Embryonic facial prominence (tissue), 1 donor: Measurements from ENCODE around the gene CDH12.
"Not testable (repeated sequence)": the region's sequence is repeated elsewhere in the genome, so short reads cannot be mapped to it uniquely, and the experiment has no call there.

Experiments
- DNase-seq: peaks from one replicate; pipeline ENCODE4 v3.0.0-alpha.2; 2016; ENCODE audit errors: extremely low spot score

Gene CDH12

DNA sequence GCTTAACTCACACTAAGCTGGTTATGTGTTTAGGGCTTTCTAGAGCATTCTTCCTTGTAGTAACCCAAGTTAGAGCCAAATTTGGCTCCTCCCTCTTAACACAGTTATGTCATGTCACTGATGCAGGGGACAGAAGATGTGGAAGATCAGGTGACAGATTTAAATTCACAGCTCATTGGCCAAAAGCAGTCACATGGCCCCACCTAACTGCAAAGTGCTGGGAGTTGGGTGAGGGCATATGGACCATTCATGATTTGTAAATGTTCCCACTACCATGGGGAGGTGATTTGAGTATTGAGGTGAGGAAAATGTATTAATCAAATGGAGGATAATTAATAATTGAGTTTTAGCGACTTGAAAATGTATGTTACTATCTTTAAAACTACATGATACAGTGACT, 829.4 kb downstream of the CDH12 start:
- DNase-seq = no peak

DNA sequence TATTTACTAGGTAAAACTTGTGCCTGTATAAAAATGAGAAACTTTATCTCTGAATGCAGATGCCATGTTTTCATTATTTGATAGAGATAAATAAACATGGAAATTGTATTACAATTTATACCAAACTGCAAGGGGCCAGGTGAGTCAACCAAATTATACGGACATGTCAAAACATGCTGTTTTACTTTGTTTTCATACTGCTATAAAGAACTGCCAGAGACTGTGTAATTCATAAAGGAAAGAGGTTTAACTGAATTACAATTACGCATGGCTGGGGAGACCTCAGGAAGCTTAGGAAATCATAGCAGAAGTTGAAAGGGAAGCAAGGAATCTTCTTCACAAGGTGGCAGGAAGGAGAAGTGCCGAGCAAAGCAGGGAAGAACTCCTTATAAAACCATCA, 840.3 kb downstream of the CDH12 start:
- not testable (repeated sequence) for DNase-seq

DNA sequence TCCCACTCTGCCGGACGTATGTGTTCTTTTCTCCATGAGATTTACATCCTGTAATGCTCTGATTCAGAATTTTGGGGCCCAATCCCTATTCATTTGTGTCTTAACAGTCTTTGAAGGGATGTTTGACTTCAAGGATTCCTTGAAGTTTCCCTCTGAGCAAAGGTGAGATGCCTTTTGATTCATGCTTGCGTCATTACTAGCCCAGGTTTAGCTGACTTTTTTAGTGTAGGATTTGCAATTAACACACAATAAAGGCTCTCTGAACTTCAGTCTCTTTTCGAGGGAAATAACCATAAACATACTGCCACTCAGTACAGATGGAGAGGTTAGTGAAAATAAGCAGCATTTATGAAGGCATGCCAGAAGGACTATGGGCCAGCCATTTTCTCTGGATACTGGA, 842.3 kb downstream of the CDH12 start:
- not testable (repeated sequence) for DNase-seq

DNA sequence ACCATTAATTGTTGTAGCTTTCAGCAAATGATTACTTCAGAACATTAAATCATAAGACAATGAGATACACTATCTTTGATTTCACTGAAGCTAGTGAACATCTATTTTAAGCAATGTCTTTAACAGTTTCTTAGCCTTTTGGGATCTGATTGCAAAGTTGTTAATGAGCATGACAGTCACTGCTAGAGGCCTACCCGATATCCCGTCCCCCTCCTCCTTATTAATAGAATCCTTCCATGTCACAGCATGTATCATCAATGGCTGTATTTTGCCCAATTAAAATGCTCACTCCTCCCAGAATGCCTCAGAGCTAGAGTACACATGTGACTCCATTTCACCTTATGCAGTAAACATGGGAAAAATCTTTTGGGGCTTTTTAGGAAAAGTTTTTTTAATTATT, 852.0 kb downstream of the CDH12 start:
- DNase-seq = not testable (repeated sequence)

DNA sequence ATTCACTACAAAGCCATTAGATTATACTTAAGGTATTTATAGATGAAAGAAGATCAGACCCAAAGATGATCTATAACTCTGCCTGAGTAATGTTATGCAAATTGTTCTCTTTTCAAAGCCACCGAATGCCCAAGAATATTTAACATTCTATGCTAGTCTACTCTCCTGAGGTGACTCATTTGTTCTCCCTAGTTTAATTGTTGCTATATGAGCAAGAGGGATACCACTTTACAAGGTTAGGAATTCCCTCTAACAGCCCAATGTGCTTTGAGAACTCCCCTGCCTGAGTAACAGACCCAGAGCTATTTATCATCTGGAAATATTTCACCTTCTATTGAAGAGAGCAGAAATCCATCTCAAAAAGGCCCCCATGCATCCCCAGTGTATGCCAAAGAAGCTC, 867.3 kb downstream of the CDH12 start:
- not testable (repeated sequence) for DNase-seq

DNA sequence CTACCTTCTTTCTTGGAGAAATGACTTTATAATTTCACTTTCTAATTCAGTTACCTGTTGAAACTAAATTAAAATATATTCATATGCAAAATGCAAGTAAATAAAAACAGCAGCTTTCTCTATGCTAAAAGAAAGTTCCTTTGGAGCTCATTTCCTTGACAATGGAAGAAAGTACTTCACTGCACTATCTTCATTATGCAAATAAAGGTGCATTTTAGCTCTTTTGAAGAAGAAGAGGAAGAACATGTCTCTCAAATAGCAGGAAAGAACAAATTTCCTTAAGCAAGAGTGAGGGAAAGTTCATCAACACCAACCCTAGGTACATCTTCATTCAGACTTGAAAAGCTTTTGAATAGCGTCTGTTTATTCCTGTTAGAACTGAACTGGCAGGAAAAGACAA, 901.6 kb downstream of the CDH12 start:
- DNase-seq = not testable (repeated sequence)

DNA sequence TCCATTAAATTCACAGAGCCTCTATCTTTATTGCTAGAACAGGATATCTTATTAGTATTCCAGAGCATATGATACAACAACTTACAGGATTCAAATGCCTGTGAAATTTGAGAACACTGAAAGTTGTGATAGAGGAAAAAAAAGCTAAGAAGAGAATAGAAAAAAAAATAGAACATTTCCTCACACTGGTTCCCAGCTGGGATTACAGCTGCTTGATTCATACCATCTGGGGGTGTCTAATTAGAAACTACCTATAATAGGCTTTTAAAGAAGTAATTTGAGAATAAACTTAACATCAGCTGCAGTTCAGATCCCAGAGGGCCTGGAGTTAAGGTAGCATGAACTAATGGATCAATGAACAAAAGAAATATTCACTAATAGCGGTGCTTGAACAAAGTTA, 922.0 kb downstream of the CDH12 start:
- DNase-seq = no peak

DNA sequence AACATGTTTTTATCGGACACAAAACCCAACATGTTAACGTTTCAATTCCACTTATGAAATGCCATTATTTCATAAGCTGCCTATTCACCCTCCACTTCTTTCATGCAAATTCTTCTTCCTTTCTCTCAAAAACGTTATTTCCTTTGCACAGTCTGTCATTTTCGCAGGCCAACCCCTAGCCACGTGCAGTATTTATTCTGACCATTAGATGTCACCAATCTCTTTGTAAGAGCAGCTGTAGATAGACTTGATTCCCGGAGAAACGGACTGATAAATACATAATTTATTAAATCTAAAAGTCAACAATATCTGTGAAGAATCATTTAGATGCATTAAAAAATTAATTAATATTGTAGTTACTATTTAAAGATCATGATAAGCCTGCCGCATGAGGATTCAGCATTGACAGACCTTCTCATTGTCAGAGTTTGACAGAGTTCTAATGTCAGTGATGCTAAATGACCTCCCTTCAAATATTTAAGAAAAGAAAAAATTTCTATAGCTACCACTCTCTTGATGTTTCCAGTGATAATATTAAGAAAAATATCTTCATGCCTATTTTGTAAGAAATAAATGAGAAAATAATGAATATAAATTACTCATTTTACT, 933.6 kb downstream of the CDH12 start:
- peak; percentile 68 for DNase-seq

DNA sequence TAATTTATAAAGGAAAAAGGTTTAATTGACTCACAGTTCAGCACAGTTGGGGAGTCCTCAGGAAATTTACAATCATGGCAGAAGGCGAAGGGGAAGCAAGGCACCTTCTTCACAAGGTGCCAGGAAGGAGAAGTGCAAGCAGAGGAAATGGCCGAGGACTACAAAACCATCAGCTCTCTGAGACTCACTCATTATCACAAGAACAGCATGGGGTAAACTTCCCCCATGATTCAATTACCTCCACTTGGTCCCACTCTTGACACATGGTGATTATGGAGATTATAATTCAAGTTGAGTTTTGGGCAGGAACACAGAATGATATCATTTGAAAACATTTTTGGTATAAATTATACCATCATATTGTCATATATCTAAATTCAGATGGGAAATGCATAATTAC, 934.7 kb downstream of the CDH12 start:
- DNase-seq = no peak

DNA sequence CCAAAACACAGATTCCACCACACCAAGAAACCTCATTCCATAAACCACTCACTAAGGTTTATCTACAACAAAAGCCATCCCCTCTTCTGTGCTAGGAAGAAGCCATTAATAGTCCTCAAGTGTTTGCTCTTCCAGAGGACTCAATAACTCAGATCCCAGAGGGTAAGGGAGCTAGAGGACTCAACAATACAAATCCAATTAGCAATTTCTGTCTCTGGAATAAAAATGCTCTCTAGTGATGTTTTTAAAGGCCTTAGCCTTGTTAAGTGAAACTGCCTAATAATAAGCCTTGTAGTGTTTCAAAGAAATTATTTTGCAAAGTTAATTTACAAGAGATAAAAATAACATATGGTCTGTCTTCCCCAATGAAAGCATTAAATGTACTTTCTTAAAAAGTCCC, 942.4 kb downstream of the CDH12 start:
- no peak for DNase-seq

DNA sequence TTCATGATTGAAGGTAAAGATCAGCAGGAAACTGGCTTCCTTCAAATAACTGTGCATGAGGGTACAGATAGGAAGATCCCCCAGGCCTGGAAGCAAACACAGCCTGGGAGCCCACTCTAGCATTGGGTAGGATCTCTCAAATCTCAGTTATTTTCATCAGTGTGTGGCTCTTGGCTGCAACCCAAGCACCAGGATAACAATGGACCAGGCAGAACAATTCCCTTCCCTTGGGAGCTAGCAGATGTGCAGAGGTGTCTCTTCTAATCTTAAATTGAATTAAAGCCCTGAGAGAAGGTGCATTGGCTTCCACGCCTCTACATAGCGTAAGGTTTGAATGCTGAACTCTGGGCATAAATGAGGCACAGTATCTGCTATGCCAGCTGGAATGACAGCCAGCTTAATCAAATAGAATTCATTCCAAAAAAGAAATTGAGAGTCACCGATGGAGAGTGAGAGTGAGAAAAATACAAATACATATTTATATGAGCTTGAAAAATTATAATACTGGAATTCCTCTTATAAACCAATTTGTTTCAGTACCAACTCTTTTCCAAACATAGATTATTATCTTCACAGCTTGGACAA, 957.3 kb downstream of the CDH12 start:
- DNase-seq = no peak

DNA sequence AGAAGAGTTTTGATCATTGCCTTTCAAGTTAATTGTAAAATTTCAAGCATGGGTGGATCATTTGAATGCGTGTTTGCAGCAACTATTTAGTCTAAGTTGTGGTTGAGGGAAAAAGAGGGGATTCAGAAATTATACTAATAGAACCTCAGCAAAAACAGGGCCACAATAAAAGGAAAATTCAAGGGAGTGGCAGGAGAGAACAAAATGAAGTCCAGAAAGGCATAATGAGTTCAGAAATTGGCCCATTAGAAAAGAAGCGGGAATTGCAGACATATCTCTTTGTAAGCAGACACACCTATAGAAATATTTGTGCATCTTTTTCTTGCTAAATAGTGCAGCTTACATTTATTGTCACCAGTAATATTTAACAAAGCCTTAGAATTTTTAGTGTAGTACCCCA, 960.0 kb downstream of the CDH12 start:
- DNase-seq = no peak

DNA sequence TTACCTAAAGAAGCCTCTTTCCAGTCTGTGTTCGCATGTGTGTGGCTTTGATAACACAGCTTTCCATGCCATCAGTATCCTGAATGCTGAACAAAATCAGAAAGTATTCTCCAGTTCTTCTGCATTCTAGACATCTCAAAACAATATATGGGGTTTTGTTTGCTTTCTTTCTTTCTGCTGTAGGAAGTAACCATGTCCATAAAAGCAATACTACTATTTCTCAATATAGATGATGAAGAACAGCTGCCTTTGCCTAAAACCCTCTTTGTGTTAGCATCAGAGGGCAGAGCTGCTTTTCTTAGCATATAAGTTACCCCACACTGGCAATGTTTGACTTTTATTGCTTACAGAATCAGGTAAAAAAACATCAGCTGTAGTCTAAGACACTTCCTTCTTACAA, 963.6 kb downstream of the CDH12 start:
- DNase-seq = no peak

DNA sequence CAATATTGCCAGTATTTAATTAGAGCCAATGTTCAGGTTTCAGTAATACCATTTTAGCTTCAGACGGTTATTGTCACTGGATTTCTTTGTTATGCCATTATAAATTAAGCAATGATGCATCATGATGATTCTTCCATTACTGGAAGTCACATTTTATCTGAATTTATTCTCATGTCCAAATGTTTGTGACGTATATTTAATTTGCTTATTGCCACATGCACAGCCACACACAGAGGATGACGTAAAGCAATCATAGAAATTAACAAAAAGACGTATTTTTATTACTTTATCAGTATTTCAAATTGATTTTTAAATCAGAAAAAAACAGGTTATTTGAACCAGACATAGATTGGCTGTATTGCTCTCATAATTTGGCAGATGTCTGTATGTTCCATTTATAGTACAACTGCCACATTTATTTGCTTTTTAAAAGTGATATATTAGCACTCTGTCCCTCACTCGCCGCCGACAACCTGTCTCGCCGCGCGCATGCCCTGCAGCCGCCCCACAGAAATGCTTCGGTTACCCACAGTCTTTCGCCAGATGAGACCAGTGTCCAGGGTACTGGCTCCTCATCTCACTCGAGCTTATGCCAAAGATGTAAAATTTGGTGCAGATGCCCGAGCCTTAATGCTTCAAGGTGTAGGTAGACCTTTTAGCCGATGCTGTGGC, 970.9 kb downstream of the CDH12 start:
- DNase-seq = no peak

DNA sequence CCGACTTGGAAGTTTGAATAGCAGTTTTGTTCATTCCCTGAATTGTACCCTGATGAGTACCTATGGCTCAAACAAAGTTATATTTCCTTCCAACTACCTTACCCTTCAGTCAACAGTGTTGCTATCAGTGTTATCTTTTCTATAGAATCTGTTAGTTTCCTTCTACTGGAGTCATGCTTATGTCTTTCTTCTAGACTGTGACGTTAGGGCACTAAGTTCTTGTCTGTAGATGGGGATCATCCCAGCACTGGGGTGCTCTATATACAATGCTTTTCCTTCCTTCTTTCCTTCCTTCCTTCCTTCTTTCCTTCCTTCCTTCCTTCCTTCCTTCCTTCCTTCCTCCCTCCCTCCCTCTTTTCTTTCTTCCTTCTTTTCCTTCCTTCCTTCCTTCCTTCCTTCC, 973.0 kb downstream of the CDH12 start:
- DNase-seq = no peak

DNA sequence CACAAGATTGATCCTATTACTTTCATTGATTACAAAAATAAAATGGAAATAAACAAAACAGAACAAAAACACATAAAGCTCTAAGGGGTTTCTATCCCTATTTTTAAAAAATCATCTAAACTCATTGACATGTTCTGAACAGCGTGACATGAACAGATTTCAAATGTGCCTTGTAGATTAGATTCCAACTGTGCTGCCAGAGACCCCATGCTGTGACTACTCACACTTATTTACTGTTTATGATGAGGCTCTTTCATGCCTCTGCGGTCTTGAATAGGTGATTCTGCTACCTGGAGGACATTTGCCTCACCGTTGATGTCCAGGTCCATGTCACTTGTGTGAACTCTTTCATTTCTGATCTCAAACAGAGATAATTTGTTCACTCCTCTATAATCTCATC, 990.2 kb downstream of the CDH12 start:
- no peak for DNase-seq

DNA sequence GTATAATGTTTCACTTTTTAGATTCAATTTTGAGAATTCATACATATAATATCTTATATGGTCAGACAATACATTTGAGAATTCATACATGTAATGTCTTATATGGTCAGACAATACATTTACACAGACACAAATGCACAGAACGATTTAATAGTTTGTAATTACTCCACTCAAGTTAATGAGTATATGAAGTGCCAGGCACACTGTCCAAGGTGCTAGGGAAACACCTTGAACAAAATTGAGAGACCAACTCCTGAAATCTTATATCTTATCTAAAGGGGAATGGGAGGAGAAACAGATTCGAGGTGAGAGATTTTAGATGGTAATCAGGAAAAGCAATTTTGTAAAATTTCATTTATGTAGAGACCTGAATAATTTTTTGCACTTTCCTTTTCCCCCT, 994.7 kb downstream of the CDH12 start:
- no peak for DNase-seq

DNA sequence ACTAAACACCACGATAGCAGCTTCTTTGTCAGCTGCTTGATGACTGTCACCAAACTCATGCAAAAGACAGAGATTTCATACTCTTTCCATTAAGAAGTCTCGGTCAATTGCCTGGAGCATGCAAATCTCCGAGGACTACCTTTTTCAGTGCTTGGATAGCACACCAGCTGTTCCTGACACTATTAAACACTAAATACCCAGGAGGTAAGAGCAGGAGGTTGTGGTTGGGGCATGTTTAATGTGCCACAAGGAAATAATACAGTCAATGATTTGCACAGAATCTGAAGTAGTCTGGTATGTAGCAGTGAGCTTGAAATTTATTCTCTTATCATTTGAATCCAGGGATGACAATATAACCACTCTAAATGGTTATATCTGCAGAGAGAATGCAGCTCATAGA, 996.2 kb downstream of the CDH12 start:
- no peak for DNase-seq

DNA sequence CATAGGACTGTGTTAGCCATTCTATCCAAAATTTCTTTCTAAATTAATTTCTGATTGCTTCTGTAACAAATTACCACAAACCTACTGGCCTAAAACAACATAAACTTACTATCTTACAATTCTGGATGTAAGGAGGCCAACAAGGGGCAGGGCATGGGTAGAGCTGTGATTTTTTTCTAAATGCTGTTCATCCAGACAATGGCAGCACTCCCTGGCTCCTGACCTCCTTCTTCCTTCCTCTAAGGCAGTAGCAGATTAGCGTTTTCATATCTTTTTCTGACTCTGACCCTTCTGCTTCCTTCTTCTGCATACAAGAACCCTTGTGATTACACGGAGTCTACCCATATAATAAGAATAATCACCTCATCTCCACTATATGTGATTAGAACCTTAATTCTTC, 1005.8 kb downstream of the CDH12 start:
- no peak for DNase-seq

DNA sequence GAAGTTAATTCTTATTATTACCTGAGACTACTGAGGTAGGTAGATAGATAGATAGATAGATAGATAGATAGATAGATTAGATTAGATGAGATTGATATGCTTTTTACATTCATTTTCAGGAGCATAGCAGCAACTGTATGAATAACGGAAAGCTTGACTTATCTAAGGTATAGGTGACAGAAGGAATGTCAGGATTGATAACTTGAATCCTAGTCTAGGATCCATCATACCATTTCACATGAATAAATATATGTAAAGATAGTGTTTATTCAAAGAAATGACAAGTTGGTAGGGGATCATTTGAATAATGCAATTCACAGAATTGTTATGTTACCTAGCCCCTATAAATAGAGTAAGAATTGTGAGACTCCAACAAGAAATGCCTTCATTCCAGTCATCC, 1008.2 kb downstream of the CDH12 start:
- DNase-seq = no peak

DNA sequence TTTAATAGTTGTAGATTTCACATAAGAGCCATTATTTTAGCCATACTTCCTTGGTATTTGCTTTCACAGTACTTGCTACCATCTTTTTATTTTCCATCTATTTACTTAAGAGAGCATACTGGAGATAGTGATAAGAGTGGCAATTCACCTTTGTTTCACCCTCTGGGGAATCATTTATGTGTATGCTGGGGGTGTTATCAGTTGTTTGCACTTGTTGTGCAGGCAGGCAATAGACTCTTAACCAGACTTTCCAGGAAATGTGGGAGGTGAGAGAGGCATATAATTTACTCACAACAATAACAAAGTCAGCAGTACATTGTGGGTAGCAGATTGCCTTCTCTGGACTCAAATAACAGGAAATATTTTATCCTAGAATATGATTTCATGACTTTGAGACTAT, 1018.3 kb downstream of the CDH12 start:
- DNase-seq = no peak

DNA sequence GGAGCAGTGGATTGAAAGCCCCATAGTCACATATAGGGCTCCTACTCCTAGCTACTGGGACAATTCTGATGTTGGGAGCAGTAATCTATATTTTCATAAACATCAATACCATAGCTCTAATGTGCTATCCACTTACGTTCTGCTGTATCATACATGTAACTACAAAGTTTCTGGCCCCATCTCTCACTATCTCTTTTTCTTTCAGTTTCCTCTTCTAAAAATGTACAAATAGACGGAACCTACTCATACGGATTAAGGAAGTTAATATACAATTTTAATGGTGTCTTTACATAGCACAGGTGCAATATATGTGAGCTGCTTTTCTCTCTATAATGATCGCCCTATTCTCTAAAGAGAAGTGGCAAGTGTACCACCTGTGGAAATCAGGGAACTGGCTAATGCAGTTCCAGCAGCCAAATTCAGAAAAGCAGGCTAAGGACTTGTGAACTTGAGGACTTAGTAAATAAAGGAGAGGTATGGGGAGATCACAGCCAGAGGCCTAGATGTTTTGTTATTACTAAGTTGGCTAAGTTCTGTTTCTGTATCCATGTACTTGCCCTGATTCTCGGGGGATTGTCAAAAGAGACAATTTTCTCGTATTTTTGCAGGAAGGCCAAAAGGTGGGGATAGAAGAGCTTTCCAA, 1021.9 kb downstream of the CDH12 start:
- DNase-seq = no peak

DNA sequence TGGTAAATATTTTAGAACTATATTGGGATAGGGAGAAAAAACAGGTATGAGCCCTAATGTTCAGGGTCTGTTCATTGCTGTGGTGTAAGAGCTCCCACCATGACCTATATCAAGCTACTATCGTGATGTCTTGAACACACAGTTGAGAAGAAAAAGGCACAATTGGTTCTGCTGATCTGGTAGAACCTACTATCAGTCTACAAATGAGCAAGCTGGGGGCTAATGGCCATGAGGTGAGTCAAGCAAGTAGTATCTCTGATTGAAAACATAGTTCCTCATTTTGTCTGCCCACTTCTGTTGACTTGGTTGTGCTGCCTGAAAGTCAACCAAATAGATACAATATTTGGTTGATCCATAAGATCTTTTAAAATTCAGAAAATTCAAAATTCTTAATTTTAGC, 1026.3 kb downstream of the CDH12 start:
- no peak for DNase-seq
